T-helper 2 cell treated with Interferon-gamma antibody and Interleukin-4, amounts not matched to agents 5 μg/mL and 100 μg/mL, for 36 hours (primary cell): ENCODE data around the gene CNKSR2.

Experiments
- DNase-seq: peaks from one replicate; pipeline ENCODE4 v3.0.0; 2021; ENCODE audit warnings: low spot score
- H3K27ac Mint-ChIP-seq: one replicate; pipeline ENCODE4 v1.8.0; 2021; ENCODE audit warnings: mild to moderate bottlenecking, mixed read lengths
- H3K27me3 Mint-ChIP-seq: one replicate; pipeline ENCODE4 v1.8.0; 2021; ENCODE audit warnings: low read depth, mixed read lengths
- H3K36me3 Mint-ChIP-seq: one replicate; pipeline ENCODE4 v1.8.0; 2021; ENCODE audit warnings: low read depth, mixed read lengths
- H3K4me1 Mint-ChIP-seq: one replicate; pipeline ENCODE4 v1.8.0; 2021; ENCODE audit warnings: low read depth, mixed read lengths
- H3K4me3 Mint-ChIP-seq: one replicate; pipeline ENCODE4 v1.8.0; 2022; ENCODE audit warnings: mild to moderate bottlenecking, moderate library complexity, mixed read lengths
- H3K9me3 Mint-ChIP-seq: one replicate; pipeline ENCODE4 v1.8.0; 2021; ENCODE audit warnings: mixed read lengths

CNKSR2 gene

GRCh38 chrX:21691512-21692018, 317.3 kb downstream of the CNKSR2 start:
- Mint-ChIP-seq H3K4me3 (no peak overlapping the region), H3K27me3 (no peaks in the 10 kb centered on the region), H3K9me3 (no peaks in the 10 kb centered on the region), H3K36me3 (no peaks in the 10 kb centered on the region), H3K27ac (no peak overlapping the region), H3K4me1 (peaks cover 6% of the 10 kb centered on the region)
- DNase-seq, result peak; percentile 3

DNA sequence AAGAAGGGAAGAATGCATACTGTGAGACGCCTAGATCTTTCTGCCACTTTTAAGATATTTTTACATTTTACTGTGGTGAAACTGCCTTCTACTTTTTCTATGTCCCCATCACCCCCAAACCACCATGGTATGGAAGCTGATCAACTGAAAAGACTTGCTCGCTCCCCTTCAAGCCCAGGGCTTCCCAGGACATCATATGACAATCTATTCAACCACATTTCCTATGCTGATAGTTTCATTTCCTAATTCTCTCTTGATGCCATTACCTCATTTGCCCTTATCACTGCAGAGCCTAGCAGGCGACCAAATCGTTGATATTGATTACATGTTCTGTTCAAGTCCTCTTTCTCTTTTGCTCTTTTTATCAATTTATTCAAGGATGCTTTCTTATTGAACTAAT, 324.1 kb downstream of the CNKSR2 start:
- Mint-ChIP-seq H3K27ac (no peak overlapping the region), H3K9me3 (no peaks in the 10 kb centered on the region), H3K27me3 (no peaks in the 10 kb centered on the region), H3K36me3 (no peaks in the 10 kb centered on the region), H3K4me3 (no peak overlapping the region), H3K4me1 (no peaks in the 10 kb centered on the region)
- DNase-seq, result no peak

- Mint-ChIP-seq H3K4me3 (no peak overlapping the region), H3K27me3 (no peaks in the 10 kb centered on the region), H3K9me3 (no peaks in the 10 kb centered on the region), H3K36me3 (no peaks in the 10 kb centered on the region), H3K27ac (no peak overlapping the region), H3K4me1 (no peaks in the 10 kb centered on the region)
- no peak for DNase-seq
These were observed 324.9 kb downstream of the CNKSR2 start for GRCh38 chrX:21699136-21699535.

DNA sequence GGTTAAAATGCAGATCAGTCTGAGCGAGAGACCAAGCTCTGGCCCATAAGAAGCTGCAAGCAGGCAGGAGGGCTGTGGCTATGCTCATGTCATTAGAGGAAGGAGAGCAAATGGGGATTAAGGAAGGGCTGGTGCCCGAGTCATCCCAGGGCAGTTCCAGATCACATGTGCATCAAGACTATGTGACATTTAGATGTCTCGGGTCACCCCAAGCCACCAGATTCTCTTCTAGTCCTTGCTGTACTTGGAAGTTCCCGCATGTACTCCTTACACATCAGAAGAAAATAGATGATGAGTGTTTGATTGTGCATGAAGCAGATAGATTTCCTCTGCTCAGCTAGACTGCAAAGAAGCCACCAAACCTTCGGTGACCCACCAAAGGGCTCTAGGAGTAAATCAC, 326.1 kb downstream of the CNKSR2 start:
- Mint-ChIP-seq H3K27ac (no peak overlapping the region), H3K4me3 (no peak overlapping the region), H3K9me3 (no peaks in the 10 kb centered on the region), H3K4me1 (no peaks in the 10 kb centered on the region), H3K27me3 (no peaks in the 10 kb centered on the region), H3K36me3 (no peaks in the 10 kb centered on the region)
- no peak for DNase-seq

DNA sequence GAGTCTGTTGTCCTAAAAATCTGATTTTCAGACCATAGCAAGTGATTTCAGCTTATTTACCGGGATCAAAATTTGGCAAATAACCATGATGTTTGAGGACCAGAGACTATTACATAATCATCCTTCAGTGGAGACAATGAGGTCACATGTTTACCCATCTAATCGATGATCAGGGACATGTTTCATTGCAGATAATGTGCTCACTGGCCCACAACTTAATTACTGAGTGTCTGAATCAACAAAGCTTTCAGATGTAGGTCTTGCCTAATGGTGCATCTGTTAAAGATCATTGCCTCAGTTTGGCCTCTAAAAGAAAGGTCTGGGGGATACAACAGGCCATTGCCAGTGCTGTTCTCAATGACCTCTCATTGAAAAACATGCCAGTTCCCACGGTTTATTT, 326.7 kb downstream of the CNKSR2 start:
- H3K9me3 Mint-ChIP-seq, result no peaks in the 10 kb centered on the region
- H3K4me1 Mint-ChIP-seq, result no peaks in the 10 kb centered on the region
- H3K36me3 Mint-ChIP-seq, result no peaks in the 10 kb centered on the region
- DNase-seq, result no peak
- no peak overlapping the region for H3K4me3 Mint-ChIP-seq
- no peak overlapping the region for H3K27ac Mint-ChIP-seq
- H3K27me3 Mint-ChIP-seq, result no peaks in the 10 kb centered on the region

DNA sequence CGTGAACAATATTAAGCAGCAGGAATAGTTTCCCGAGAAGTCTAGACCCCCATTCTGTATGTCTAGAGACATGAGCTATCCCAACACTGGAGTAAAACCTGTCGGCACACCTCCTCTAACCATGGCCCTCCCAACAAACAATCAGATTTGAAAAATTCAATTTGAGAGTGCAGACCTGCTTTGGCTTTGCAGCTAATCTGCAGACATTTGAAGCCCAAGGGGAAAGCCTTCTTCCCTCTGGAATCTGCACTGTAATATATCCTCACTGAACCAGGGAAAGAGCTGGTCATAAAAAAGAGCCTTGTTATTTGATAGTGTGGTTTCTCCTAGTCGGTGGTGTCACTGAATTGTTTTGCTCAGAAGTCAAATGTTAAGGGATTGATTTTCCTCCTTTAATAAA, 328.5 kb downstream of the CNKSR2 start:
- Mint-ChIP-seq H3K4me1 (no peaks in the 10 kb centered on the region), H3K9me3 (no peaks in the 10 kb centered on the region), H3K4me3 (no peak overlapping the region), H3K27ac (no peak overlapping the region), H3K27me3 (no peaks in the 10 kb centered on the region), H3K36me3 (no peaks in the 10 kb centered on the region)
- DNase-seq, result no peak
